Ishikawa (cell line): ENCODE results near the gene N4BP2L2.

ENCODE experiments used
- CEBPB ChIP-seq: IDR thresholded peaks from 2 replicates; pipeline ENCODE4 v1.6.1; 2012
- CREB1 ChIP-seq: IDR thresholded peaks from 2 replicates; pipeline ENCODE4 v1.6.1; 2012; ENCODE audit warnings: low read depth
- EGR1 ChIP-seq: IDR thresholded peaks from 2 replicates; pipeline ENCODE4 v1.6.1; 2012
- EP300 ChIP-seq: IDR thresholded peaks from 2 replicates; pipeline ENCODE4 v1.6.1; 2012; ENCODE audit warnings: borderline replicate concordance
- FOXM1 ChIP-seq: IDR thresholded peaks from 2 replicates; pipeline ENCODE4 v1.6.1; 2012; ENCODE audit warnings: low read depth, borderline replicate concordance
- NFIC ChIP-seq: IDR thresholded peaks from 2 replicates; pipeline ENCODE4 v1.6.1; 2012
- RAD21 ChIP-seq: IDR thresholded peaks from 2 replicates; pipeline ENCODE4 v1.6.1; 2012; ENCODE audit warnings: low read depth
- TAF1 ChIP-seq: IDR thresholded peaks from 2 replicates; pipeline ENCODE4 v1.6.1; 2012; ENCODE audit warnings: low read depth, mild to moderate bottlenecking
- TCF12 ChIP-seq: IDR thresholded peaks from 2 replicates; pipeline ENCODE4 v1.6.1; 2012; ENCODE audit warnings: low read depth
- TEAD4 ChIP-seq: IDR thresholded peaks from 2 replicates; pipeline ENCODE4 v1.6.1; 2012
- YY1 ChIP-seq: IDR thresholded peaks from 2 replicates; pipeline ENCODE4 v1.6.1; 2012; ENCODE audit warnings: low read depth
- ZBTB7A ChIP-seq: IDR thresholded peaks from 2 replicates; pipeline ENCODE4 v1.6.1; 2012; ENCODE audit warnings: low read depth
- TF ChIP-seq, protein P1 (sequence below): IDR thresholded peaks from 2 replicates; pipeline ENCODE4 v1.6.1; 2012
- TF ChIP-seq, protein P2 (sequence below): IDR thresholded peaks from 2 replicates; pipeline ENCODE4 v1.6.1; 2012

DNA sequence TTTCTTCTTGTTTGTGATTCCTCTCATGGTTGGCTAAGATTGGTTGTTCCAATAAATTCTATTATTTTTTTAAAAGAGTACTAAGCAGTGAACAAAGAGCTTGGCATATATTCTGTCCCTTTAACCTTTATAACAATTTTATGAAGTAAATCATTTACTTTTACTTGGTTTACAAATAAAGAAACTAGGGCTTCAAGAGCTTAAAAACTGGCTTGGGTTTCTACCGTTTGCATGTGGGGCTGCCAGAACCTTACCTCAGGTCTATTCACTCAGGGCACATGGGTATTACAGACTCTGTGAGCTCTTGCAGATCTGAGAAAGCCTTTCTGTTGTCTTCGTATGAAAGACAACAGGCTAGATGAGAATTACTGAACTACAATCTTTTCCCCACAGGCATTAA, 124.0 kb downstream of the N4BP2L2 start:
- TF ChIP-seq YY1 (no peak), TAF1 (no peak), CEBPB (no peak), ZBTB7A (no peak), RAD21 (no peak), NFIC (no peak), EGR1 (no peak), TCF12 (no peak), EP300 (no peak), FOXM1 (no peak), CREB1 (no peak), TEAD4 (no peak)
- TF ChIP-seq, protein P1, sequence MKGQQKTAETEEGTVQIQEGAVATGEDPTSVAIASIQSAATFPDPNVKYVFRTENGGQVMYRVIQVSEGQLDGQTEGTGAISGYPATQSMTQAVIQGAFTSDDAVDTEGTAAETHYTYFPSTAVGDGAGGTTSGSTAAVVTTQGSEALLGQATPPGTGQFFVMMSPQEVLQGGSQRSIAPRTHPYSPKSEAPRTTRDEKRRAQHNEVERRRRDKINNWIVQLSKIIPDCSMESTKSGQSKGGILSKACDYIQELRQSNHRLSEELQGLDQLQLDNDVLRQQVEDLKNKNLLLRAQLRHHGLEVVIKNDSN = no peak
- TF ChIP-seq, protein P2, sequence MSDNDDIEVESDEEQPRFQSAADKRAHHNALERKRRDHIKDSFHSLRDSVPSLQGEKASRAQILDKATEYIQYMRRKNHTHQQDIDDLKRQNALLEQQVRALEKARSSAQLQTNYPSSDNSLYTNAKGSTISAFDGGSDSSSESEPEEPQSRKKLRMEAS = no peak
